Endothelial cell of umbilical vein (primary cell): Measurements from ENCODE around the gene CMTM2. TPM values are rescaled to one million over a fixed set of nuclear protein-coding genes. Genes with fewer than 3 reads are reported as not detected.

Experiments
- BruUV-seq: library from RNA; stranded (reverse); fragments of 400-500 nt; replicated peaks from 2 replicates; lab custom pipeline; 2021; lab: Mats Ljungman, UMichigan
- CTCF ChIA-PET: fragments of 300-600, 350-600 bp; sonication (Branson Sonifier 250); formaldehyde crosslinking; loops from one replicate; lab custom pipeline; 2021; ENCODE audit warnings: antibody characterized with exemption, inconsistent platforms; lab: Charles Lee
- POLR2A ChIA-PET: fragments of 300-600, 350-600 bp; sonication (Branson Sonifier 250); formaldehyde crosslinking; loops from one replicate; lab custom pipeline; 2021; ENCODE audit warnings: antibody characterized with exemption, inconsistent platforms; lab: Charles Lee
- DNase-seq: peaks from one replicate; pipeline ENCODE4 v3.0.0-alpha.2; 2011; ENCODE audit warnings: low read depth, low spot score
- FAIRE-seq: peaks from 2 replicates; lab custom pipeline; 2011; peaks lifted over from hg19 to GRCh38; lab: Jason Lieb, UNC
- H2AFZ ChIP-seq: 2 replicates; pipeline ENCODE4 v1.6.0; 2012; ENCODE audit warnings: low read depth, low read length, control low read depth, inconsistent platforms
- H3K27ac ChIP-seq: 2 replicates; pipeline ENCODE4 v1.5.1; 2011; ENCODE audit warnings: low read depth, mild to moderate bottlenecking, control low read depth, low read length, moderate library complexity; ENCODE audit not compliant: insufficient read depth
- H3K27me3 ChIP-seq, 2 experiments: 2 replicates each; pipeline versions ENCODE4 v1.6.0 to v1.6.1; 2011; ENCODE audit warnings: low read length in 2 of 2, mixed read lengths in 1 of 2; ENCODE audit not compliant: control insufficient read depth in 2 of 2, insufficient read depth in 2 of 2
- H3K36me3 ChIP-seq, 2 experiments: 2 replicates in 1 of 2; 3 replicates in 1 of 2; pipeline ENCODE4 v1.5.1; 2011; ENCODE audit warnings: low read length in 2 of 2, mild to moderate bottlenecking in 1 of 2, moderate library complexity in 1 of 2; ENCODE audit not compliant: control insufficient read depth in 2 of 2, insufficient read depth in 2 of 2; ENCODE audit errors: extremely low read depth in 1 of 2
- H3K4me1 ChIP-seq: 3 replicates; pipeline ENCODE4 v1.5.1; 2011; ENCODE audit warnings: mild to moderate bottlenecking, low read length; ENCODE audit not compliant: control insufficient read depth, insufficient read depth; ENCODE audit errors: extremely low read depth
- H3K4me2 ChIP-seq: 2 replicates; pipeline ENCODE4 v1.6.1; 2011; ENCODE audit warnings: low read length, control low read depth, mixed read lengths; ENCODE audit not compliant: insufficient read depth
- H3K4me3 ChIP-seq, 3 experiments: fragments of 200-600 bp in 1 of 3; sonication (generic), shearing (Covaris generic) in 1 of 3; replicated peaks in 1 of 3; 2 replicates each; pipeline ENCODE4 v1.5.1; 2011 to 2016; ENCODE audit warnings: control low read depth in 3 of 3, low read length in 3 of 3, mild to moderate bottlenecking in 2 of 3, inconsistent platforms in 1 of 3, low read depth in 1 of 3, moderate library complexity in 1 of 3; ENCODE audit not compliant: insufficient read depth in 1 of 3
- H3K79me2 ChIP-seq: 2 replicates; pipeline ENCODE4 v1.6.0; 2012; ENCODE audit warnings: low read length, inconsistent platforms; ENCODE audit not compliant: control insufficient read depth, insufficient read depth
- H3K9ac ChIP-seq: replicated peaks from 2 replicates; pipeline ENCODE3; 2011; ENCODE audit warnings: low read length, control low read depth; ENCODE audit not compliant: insufficient read depth; ENCODE audit errors: extremely low read depth
- H3K9me1 ChIP-seq: replicated peaks from 3 replicates; pipeline ENCODE4 v1.6.0; 2011; ENCODE audit warnings: mild to moderate bottlenecking, low read length; ENCODE audit not compliant: control insufficient read depth, insufficient read depth; ENCODE audit errors: extremely low read depth
- H3K9me3 ChIP-seq: replicated peaks from 2 replicates; pipeline ENCODE4 v1.5.1; 2012; ENCODE audit warnings: low read length, inconsistent platforms; ENCODE audit not compliant: control insufficient read depth, insufficient read depth
- H4K20me1 ChIP-seq: replicated peaks from 2 replicates; pipeline ENCODE3; 2011; ENCODE audit warnings: mild to moderate bottlenecking, low read length; ENCODE audit not compliant: control insufficient read depth, insufficient read depth; ENCODE audit errors: extremely low read depth
- CTCF ChIP-seq, 2 donors: IDR thresholded peaks; 1 replicate in 1 of 2; 2 replicates in 1 of 2; pipeline ENCODE4 v1.5.1; 2011; ENCODE audit warnings: low read length in 2 of 2, mild to moderate bottlenecking in 2 of 2, moderate library complexity in 2 of 2, control low read depth in 1 of 2, inconsistent platforms in 1 of 2, low read depth in 1 of 2; ENCODE audit not compliant: insufficient read depth in 1 of 2; ENCODE audit errors: extremely low read depth in 1 of 2
- EZH2 ChIP-seq: IDR thresholded peaks from 2 replicates; pipeline ENCODE4 v1.6.1; 2012; ENCODE audit warnings: borderline replicate concordance, low read depth, mild to moderate bottlenecking, moderate library complexity, low read length, inconsistent platforms; ENCODE audit not compliant: severe bottlenecking
- MAX ChIP-seq: IDR thresholded peaks from 2 replicates; pipeline ENCODE4 v1.6.1; 2011; ENCODE audit not compliant: insufficient read depth, insufficient read length
- MYC ChIP-seq: IDR thresholded peaks from one replicate; pipeline ENCODE4 v1.6.1; 2011; ENCODE audit warnings: mild to moderate bottlenecking, low read depth, low read length
- POLR2A ChIP-seq: IDR thresholded peaks from 2 replicates; pipeline ENCODE4 v1.6.1; 2012; ENCODE audit warnings: low read depth, mild to moderate bottlenecking, control low read depth, low read length
- POLR2AphosphoS5 ChIP-seq: IDR thresholded peaks from 2 replicates; pipeline ENCODE4 v1.6.1; 2012; ENCODE audit warnings: low read depth, mild to moderate bottlenecking, control low read depth, low read length, moderate library complexity; ENCODE audit not compliant: insufficient read depth
- dilution Hi-C: fragments of 300-500 bp; cut with MboI; formaldehyde crosslinking; loops from one replicate; pipeline ENCODE4 v1.15.0; 2019; ENCODE audit warnings: low sequenced_read_pairs; ENCODE audit not compliant: extremely low pct_ligation_motif_present
- intact Hi-C: fragments of 100-400 bp; cut with micrococcal nuclease; formaldehyde crosslinking; loops from one replicate; pipeline ENCODE4 v1.10.0; 2022
- polyA plus RNA-seq, 4 experiments: library from polyadenylated mRNA; depleted of rRNA in 3 of 4; stranded (reverse) in 3 of 4; unstranded in 1 of 4; fragments of >200 nt; gene quantifications; 2 replicates each; pipeline versions ENCODE4 v1.2.1 to v1.2.3, GENCODE V29; 2011 to 2012; ENCODE audit warnings: missing spikeins in 1 of 4
- total RNA-seq: library from RNA; stranded (reverse); gene quantifications from 2 replicates; pipeline ENCODE4 v1.2.3, GENCODE V29; 2021

The CMTM2 gene
- total and polyA plus RNA-seq, 2 donors (not counting 3 experiments of a cell fraction or from before 2014, with no cell fraction given), result not detected

GRCh38 chr16:66603537-66604375 lies 24.5 kb downstream of the CMTM2 start:
- Histone ChIP-seq H2AFZ (peak overlapping the region; percentile 13), H3K4me2 (peak overlapping the region; percentile 60), H3K27ac (peak overlapping the region; percentile 42), H3K36me3 (no peaks in the 10 kb centered on the region), H3K4me1 (peaks cover 16% of the 10 kb centered on the region), H3K79me2 (peaks cover 25% of the 10 kb centered on the region), H3K9me3 (no peaks in the 10 kb centered on the region), H3K27me3 (no peaks in the 10 kb centered on the region), H3K9ac (peak overlapping the region; percentile 69), H4K20me1 (no peaks in the 10 kb centered on the region), H3K9me1 (no peaks in the 10 kb centered on the region), H3K4me3 (peak overlapping the region; percentile 56 to 91 (median 76))
- dilution Hi-C loops (no loop called here), intact Hi-C loops (loop anchor here (1.0 to 2.0 kb wide), 4 partner anchors 51 to 197 kb away; partner anchors contain the start of gene CKLF)
- TF ChIP-seq MYC (peak; percentile 27), EZH2 (no peak)
- TSS peak; percentile 53 for BruUV-seq
- peak; percentile 73 for FAIRE-seq
- CTCF ChIA-PET, result interaction anchor here (0.7 to 2.0 kb wide), 12 partner anchors 8 to 264 kb away, joined by 3 to 28 read pairs (median 4); partner anchors contain the start of genes CKLF and NAE1
- POLR2A ChIA-PET, result no interaction called here
- DNase-seq, result peak; percentile 61

- Histone ChIP-seq H3K9me3 (no peaks in the 10 kb centered on the region), H3K27ac (peak within 1 kb of the TSS; percentile 73), H3K79me2 (peaks cover 30% of the 10 kb centered on the region), H3K4me3 (peak within 1 kb of the TSS; percentile 64 to 91 (median 76)), H2AFZ (peak within 1 kb of the TSS; percentile 32), H3K27me3 (no peaks in the 10 kb centered on the region), H3K9ac (peak within 1 kb of the TSS; percentile 90), H4K20me1 (no peaks in the 10 kb centered on the region), H3K36me3 (peaks cover 0 to 8% of the 10 kb centered on the region in 2 experiments), H3K4me2 (peak within 1 kb of the TSS; percentile 60), H3K9me1 (no peaks in the 10 kb centered on the region), H3K4me1 (peaks cover 17% of the 10 kb centered on the region)
- ChIA-PET CTCF (interaction anchor here (0.6 to 2.0 kb wide), 19 partner anchors 9 to 897 kb away, joined by 3 to 28 read pairs (median 4); partner anchors contain the start of genes CKLF, CMTM2 and NAE1), POLR2A (no interaction called here)
- dilution Hi-C loops (no loop called here), intact Hi-C loops (loop anchor here (1.0 to 5.0 kb wide), 7 partner anchors 40 to 198 kb away; partner anchors contain the start of gene CKLF)
- DNase-seq (peak; percentile 63), FAIRE-seq (peak; percentile 68)
- BruUV-seq, result TSS peak; percentile 22
- TF ChIP-seq MAX (no peak), POLR2A (peak; percentile 18), POLR2AphosphoS5 (peak; percentile 64), CTCF (IDR thresholded peaks at IDR 0.05; ENCODE audit: extremely low read depth in 1 of 2, insufficient read depth in 1 of 2, low read depth in 1 of 2, low read length in 2 of 2) (peak; percentile 42 to 76)
These were observed 25.3 kb downstream of the CMTM2 start, which contains the start of gene CMTM3 for GRCh38 chr16:66604376-66605176. Gene CMTM3, plus strand, starts transcription at chr16:66604704. Its CDS starts 102 bp downstream, at chr16:66604806.
